Measurements from ENCODE around the gene SIGLEC7. TPM values are rescaled to one million over a fixed set of nuclear protein-coding genes. Genes with fewer than 3 reads are reported as not detected.
A peak's percentile ranks its signal among the peaks of the same experiment; 100 is the strongest.
"Not testable (repeated sequence)": the region's sequence is repeated elsewhere in the genome, so short reads cannot be mapped to it uniquely, and the experiment has no call there.

Gene SIGLEC7
- total RNA-seq, 1 donor from 2014 or later: 0.47 TPM

- peaks cover 5% of the 10 kb centered on the region for H3K4me1 ChIP-seq
- no peak overlapping the region for H3K4me3 ChIP-seq
- H3K36me3 ChIP-seq: no peaks in the 10 kb centered on the region
- intact Hi-C loops (cut with micrococcal nuclease): no loop called here
- H3K27me3 ChIP-seq (ENCODE audit: low read depth): peaks cover 72% of the 10 kb centered on the region
- no peak for DNase-seq
- no peak for TF ChIP-seq CTCF (IDR thresholded peaks at IDR 0.05; ENCODE audit: borderline replicate concordance)
- peak overlapping the region; percentile 50 for H3K27ac ChIP-seq (replicated peaks)
- H3K9me3 ChIP-seq (replicated peaks): peaks cover 7% of the 10 kb centered on the region
These were observed 2.6 kb upstream of the SIGLEC7 start for GRCh38 chr19:51139299-51140014.

GRCh38 chr19:51140441-51140840, 1.7 kb upstream of the SIGLEC7 start:
- peaks cover 80% of the 10 kb centered on the region for H3K27me3 ChIP-seq (ENCODE audit: low read depth)
- no peak for DNase-seq
- H3K4me1 ChIP-seq: peaks cover 5% of the 10 kb centered on the region
- H3K27ac ChIP-seq (replicated peaks): no peak overlapping the region
- peaks cover 2% of the 10 kb centered on the region for H3K9me3 ChIP-seq (replicated peaks)
- no peak overlapping the region for H3K4me3 ChIP-seq
- H3K36me3 ChIP-seq: no peaks in the 10 kb centered on the region
- intact Hi-C loops (cut with micrococcal nuclease): no loop called here
- no peak for TF ChIP-seq CTCF (IDR thresholded peaks at IDR 0.05; ENCODE audit: borderline replicate concordance)

GRCh38 chr19:51141181-51141580, 920 bp upstream of the SIGLEC7 start:
- H3K4me1 ChIP-seq: peaks cover 5% of the 10 kb centered on the region
- peaks cover 80% of the 10 kb centered on the region for H3K27me3 ChIP-seq (ENCODE audit: low read depth)
- H3K4me3 ChIP-seq: no peak overlapping the region
- intact Hi-C loops (cut with micrococcal nuclease): no loop called here
- no peak overlapping the region for H3K27ac ChIP-seq (replicated peaks)
- TF ChIP-seq CTCF (IDR thresholded peaks at IDR 0.05; ENCODE audit: borderline replicate concordance): no peak
- no peaks in the 10 kb centered on the region for H3K36me3 ChIP-seq
- no peak for DNase-seq
- no peaks in the 10 kb centered on the region for H3K9me3 ChIP-seq (replicated peaks)

- H3K36me3 ChIP-seq; H3K4me3 ChIP-seq; intact Hi-C loops (cut with micrococcal nuclease); H3K4me1 ChIP-seq; H3K9me3 ChIP-seq (replicated peaks); DNase-seq: not testable (repeated sequence)
- Histone ChIP-seq H3K27ac (replicated peaks) (peak overlapping the region; percentile 63), H3K27me3 (ENCODE audit: low read depth) (peaks cover 68% of the 10 kb centered on the region)
These were observed 841 bp downstream of the SIGLEC7 start for GRCh38 chr19:51142809-51143475.

GRCh38 chr19:51143486-51143885, 1.4 kb downstream of the SIGLEC7 start:
- Histone ChIP-seq H3K27ac (replicated peaks) (no peak overlapping the region), H3K36me3 (no peaks in the 10 kb centered on the region), H3K4me3 (no peak overlapping the region), H3K4me1 (no peaks in the 10 kb centered on the region), H3K27me3 (ENCODE audit: low read depth) (peaks cover 62% of the 10 kb centered on the region), H3K9me3 (replicated peaks) (no peaks in the 10 kb centered on the region)
- TF ChIP-seq CTCF (IDR thresholded peaks at IDR 0.05; ENCODE audit: borderline replicate concordance): no peak
- intact Hi-C loops (cut with micrococcal nuclease): no loop called here
- DNase-seq: no peak

GRCh38 chr19:51144482-51145045, 2.5 kb downstream of the SIGLEC7 start:
- no peak for DNase-seq
- H3K4me3 ChIP-seq: no peak overlapping the region
- H3K27ac ChIP-seq (replicated peaks): no peak overlapping the region
- H3K9me3 ChIP-seq (replicated peaks): peaks cover 7% of the 10 kb centered on the region
- no peaks in the 10 kb centered on the region for H3K4me1 ChIP-seq
- peaks cover 51% of the 10 kb centered on the region for H3K27me3 ChIP-seq (ENCODE audit: low read depth)
- no peaks in the 10 kb centered on the region for H3K36me3 ChIP-seq
- intact Hi-C loops (cut with micrococcal nuclease): no loop called here
- TF ChIP-seq CTCF (IDR thresholded peaks at IDR 0.05; ENCODE audit: borderline replicate concordance): no peak
